ENCODE measurements around the gene TOR1B.
"Not testable (repeated sequence)": the region's sequence is repeated elsewhere in the genome, so short reads cannot be mapped to it uniquely, and the experiment has no call there.

The TOR1B gene

DNA sequence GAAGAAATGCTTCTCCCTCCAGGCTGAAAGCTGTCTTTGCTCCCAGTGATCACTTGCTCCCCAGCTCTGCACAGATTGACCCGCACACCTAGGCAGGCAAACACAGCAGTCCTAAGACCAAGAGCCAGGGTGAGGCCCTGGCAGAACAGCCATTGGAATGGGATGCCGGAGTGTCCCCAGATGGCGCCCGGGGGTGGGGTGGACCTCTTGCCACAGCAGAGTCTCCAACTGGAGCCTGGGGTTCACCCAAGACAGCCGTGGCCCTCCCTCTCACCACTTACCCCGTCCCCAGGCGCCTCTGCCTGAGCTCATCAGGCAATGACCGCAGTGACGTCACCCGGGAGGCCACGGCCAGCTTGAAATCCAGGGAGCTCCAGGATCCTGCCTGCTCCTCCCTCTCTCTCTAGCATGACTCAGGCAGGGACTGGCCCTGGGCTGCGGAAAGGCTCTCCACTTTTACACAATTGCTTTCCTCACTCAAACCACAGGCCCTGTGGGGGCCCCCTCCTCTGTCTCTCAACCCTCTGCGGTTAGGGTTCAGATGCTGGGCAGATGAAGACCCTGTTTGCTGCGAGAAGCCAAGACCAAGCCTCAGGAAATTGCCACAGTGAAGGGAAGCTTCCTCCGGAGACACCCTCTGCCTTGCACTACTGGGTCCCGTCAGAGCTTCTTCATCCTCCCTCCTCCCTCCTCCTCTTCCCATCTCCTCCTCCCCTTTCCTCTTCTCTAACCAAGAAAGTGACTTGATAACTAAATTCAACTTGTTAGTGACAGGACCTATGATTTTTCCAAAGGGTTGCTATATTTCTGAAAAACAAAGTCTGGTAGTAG lies 25.8 kb upstream of the TOR1B start:
- FAIRE-seq = no peak

DNA sequence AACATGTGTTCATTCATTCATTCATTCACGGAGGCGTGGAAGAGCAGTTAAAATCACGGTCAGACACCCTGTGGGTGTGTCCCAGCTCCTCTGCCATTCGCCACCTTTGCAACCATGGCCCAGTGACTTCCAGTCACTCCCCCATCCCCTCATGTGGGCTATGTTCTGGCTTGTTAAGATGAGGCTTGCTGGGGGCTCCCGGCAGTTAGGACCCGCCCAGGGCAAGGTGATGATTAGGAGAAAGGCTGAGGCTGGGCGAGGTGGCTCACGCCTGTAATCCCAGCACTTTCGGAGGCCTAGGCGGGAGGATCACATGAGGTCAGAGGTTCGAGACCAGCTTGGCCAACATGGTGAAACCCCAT lies 25.2 kb upstream of the TOR1B start:
- FAIRE-seq = no peak

DNA sequence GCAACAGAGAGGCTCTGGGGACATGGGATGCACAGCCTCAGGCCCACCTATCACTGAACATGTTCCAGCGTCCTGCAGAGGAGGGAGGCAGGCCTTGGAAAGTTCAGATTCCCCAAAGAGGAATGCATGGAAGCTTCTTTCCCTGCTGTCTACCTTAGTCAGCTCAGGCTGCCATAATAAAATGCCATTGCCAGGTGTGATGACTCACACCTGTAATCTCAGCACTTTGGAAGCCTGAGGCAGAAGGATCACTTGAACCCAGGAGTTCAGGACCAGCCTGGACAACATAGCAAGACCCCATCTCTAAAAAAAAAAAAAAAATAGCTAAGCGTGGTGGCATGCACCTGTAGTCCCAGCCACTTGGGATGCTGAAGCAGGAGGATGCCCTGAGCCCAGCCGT lies 24.5 kb upstream of the TOR1B start:
- FAIRE-seq = no peak

DNA sequence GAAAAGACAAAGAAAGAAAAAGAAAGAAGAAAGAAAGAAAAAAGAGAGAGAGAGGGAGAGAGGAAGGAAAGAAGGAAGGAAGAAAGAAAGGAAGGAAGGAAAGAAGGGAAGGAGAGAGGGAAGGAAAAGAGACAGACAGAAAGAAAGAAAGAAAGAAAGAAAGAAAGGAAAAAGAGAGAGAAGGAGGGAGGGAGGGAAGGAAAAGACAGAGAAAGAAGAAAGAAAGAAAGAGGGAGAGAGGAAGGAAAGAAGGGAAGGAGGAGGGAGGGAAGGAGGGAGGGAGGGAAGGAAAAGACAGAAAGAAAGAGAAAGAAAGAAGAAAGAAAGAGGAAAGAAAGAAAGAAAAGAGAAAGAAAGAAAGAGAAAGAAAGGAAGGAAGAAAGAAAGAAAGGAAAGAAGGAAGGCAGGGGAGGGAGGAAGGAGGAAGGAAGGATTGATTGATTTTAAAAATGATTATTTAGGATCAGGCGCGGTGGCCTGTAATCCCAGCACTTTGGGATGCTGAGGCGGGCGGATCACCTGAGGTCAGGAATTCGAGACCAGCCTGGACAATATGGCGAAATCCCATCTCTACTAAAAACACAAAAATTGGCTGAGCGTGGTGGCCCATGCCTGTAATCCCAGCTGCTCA lies 23.3 kb upstream of the TOR1B start:
- FAIRE-seq = no peak

DNA sequence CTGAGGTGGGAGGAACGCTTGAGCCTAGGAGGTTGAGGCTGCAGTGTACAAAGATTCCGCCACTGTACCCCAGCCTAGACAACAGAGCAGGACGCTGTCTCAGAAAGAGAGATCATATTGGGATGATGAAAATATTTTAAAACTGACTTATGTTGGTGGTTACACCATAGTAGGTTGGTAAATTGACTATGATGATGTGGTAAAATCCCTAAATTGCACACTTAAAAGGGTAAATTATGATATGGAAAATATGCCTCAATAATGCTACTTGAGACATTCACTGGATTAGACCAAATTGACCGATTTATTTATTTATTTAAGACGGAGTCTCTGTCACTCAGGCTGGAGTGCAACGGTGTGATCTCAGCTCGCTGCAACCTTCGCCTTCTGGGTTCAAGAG lies 21.9 kb upstream of the TOR1B start:
- FAIRE-seq = no peak

DNA sequence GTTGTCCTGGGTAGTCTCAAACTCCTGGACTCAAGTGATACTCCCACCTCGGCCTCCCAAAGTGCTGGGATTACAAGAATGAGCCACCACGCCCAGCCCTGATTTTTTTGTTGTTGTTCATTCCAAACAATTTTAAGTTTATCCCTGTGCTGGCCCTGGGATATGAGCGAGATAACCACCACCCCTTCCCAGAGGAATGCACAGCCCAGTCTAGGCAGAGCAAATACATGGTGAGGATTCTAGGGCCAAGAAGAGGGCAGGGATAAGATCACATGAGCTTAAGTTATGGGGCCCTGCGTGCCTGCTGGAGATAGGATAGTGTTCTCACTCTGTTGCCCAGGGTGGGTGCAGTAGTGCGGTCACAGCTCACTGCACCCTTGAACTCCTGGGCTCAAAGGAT lies 21.0 kb upstream of the TOR1B start:
- no peak for FAIRE-seq

DNA sequence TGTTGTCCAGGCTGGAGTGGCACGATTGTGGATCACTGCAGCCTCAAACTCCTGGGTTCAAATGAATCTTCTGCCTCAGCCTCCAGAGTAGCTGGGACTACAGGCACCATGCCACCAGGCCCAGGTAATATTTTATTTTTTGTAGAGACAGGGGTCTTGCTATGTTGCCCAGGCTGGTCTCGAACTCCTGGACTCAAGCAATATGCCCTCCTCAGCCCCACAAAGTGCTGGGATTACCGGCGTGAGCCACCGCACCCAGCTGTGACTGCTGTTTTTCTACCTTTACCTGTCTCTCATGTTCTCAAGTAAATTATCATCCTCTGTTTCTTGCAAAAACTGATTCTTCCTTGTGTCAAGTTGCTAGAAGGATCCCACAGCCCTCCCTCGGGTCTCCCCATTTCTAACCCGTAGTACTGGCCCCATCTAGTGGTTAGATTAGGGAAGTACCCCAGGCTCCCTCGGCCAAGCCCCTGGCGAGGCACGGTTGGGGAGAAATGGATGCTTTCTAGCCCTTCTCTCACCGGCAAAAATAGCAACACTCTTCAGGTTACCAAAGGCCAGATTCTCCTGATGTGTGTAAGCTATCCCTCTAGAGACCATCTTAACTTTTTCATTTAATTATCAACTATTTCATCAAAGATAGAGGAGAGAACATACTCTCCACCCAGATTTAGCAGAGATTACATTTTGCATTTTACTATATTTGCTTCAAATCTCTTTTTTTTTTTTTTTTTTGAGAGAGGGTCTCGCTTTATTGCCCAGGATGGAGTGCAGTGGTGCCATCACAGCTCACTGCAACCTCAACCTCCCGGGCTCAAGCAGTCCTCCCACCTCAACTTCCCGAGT lies 19.2 kb upstream of the TOR1B start:
- peak; percentile 80 for FAIRE-seq

- not testable (repeated sequence) for FAIRE-seq
Observed at GRCh38 chr9:129784970-129785369, 18.0 kb upstream of the TOR1B start.

GRCh38 chr9:129785866-129786265 lies 17.1 kb upstream of the TOR1B start:
- no peak for FAIRE-seq

- no peak for FAIRE-seq
Observed at GRCh38 chr9:129786481-129786880, 16.5 kb upstream of the TOR1B start.

DNA sequence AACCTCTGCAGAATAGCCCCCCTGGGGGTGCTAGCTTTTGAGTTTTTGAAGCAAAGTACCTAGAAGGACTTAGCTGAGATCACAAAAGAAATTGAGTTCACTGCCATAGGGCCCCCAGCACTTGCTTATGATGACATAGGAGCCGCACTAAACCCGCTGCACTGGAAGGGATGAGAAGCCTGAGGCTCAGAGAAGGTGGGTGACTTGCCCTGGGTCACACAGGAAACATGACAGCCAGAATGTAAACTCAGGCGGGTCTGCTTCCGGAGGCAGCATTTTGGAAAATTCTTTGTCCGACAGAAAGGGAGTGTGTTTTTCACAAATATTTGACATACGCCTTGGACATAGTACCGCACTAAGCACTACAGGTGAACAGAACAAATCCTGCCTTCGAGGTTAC lies 8.4 kb upstream of the TOR1B start:
- FAIRE-seq = no peak

GRCh38 chr9:129796029-129796428 lies 7.0 kb upstream of the TOR1B start:
- FAIRE-seq = not testable (repeated sequence)

- FAIRE-seq = no peak
Observed at GRCh38 chr9:129798973-129799372, 4.0 kb upstream of the TOR1B start.

GRCh38 chr9:129801504-129801903 lies 1.5 kb upstream of the TOR1B start:
- FAIRE-seq = no peak

DNA sequence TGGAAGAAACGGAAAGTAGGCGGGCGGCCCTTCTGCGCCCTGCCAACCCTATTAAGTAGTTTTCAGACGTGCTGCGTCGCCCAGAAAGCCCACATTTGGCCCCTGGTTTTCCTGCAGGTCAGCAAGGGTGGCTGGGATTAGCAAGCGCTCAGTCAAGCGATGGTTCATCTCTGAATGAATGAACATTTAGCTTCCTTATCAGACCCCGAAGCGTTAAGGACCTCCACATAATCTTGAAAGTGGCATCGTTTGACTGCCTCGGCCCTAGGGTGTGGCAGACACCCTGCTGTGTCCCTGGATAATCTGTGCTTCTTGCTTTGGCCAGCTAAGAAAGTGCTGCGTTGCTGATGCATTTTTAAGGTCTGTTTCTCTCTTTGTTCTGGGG lies 684 bp downstream of the TOR1B start:
- no peak for FAIRE-seq

GRCh38 chr9:129806061-129806460 lies 3.1 kb downstream of the TOR1B start:
- FAIRE-seq = no peak

DNA sequence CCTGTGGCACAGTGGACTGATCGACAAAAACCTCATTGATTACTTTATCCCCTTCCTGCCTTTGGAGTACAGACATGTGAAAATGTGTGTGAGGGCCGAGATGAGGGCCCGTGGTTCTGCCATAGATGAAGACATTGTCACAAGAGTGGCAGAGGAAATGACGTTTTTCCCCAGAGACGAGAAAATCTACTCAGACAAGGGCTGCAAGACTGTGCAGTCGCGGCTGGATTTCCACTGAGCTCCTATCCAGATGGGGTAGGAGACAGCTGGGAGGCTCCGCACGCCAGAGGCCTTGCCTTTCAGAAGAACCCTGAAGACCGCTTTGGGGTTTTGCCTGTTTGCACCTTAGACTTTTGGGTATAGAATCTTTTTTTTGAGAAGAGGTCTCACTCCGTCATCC lies 6.4 kb downstream of the TOR1B start:
- FAIRE-seq = no peak

DNA sequence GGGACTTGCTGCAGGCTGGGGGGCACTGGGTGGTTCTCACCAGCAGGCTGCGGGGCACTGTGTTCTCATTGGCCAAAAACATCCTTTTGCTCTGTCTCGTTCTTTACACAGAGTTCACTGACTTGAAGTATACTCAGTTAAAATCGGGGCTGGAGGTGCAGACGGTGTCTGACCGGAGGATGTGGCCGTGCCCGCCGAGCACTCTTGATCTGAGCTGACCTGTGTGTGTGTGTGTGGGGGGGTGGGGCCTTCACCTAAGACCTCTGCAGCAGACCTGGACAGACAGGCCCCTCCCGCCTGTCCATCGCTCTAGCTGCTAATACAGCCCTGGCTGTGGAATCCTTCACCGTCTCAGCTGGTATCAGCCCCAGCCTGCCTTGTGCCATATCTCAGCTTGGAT lies 7.1 kb downstream of the TOR1B start:
- no peak for FAIRE-seq

DNA sequence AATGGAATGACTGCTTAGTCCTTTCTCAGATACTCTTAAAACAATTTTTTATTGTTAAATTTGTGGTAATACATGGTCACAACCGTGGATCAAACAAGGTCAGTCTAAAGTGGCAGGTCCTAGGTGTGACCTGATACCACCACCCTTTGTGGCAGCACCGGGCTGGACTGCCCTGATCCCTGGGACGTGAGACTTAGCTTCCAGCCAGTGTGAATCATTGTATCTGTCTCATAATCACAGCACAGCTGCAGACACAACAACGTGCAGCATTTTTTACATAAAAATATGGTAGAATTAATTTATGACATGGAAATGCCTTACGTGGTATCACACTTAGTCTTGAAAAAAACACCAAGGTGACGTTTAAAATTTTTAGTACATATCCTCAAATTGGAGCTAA lies 7.8 kb downstream of the TOR1B start:
- FAIRE-seq = no peak

- no peak for FAIRE-seq
Observed at GRCh38 chr9:129811967-129812363, 9.0 kb downstream of the TOR1B start.

DNA sequence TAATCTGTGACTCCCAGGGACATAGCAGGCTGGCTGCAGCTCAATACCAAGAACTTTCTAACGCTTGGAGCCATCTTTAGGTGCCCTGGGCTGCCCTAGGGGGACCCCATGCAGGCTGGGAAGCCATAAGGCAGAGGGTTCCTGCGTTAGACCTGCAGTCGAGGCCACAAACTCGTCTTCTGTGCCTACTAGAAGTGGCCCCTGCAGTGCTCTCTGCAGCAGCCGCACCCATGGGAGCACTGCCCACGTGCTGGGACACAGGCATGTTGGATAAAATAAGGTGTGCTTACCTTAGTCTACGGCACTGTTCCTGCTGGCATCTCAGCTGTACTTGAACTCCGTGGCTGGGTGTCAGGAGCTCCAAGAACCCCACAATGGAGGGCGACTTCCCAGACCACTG lies 9.4 kb downstream of the TOR1B start:
- FAIRE-seq = no peak

- FAIRE-seq = no peak
Observed at GRCh38 chr9:129813661-129814060, 10.7 kb downstream of the TOR1B start.

DNA sequence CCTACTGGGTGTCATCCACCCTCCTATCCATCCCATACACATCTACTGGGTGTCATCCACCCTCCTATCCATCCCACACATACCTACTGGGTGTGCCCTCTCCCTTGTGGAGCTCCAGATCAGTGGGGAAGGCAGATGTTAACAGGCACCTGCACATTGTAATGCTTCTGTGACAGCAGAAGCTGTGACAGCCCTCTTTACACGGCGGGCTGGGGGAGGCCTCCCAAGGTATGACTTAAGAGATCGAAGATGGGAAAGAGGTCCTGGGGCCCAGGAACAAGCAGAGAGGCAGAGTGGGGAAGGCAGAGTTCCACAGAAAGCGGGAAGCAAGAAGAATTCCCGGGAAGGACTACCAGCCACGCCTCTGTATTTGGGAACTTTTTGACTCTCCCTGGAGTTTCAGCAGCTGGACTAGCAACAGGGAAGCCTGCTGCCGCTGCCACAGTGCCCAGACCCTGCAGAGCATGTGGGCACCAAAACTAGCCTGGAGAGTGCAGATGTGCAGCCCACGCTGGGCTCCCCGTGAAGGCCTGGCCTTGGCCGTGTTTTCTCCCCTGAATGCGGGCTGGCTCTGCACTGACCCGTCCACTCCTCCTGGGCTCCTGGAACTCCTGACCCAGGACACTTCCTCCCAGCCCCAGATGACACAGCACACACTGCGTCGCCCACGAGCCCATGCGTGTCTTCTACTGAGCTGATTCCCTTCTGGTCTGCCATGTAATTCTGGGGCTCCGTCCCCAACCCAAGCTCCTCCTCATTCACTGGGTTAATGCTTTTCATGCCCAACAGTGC lies 11.6 kb downstream of the TOR1B start:
- FAIRE-seq = no peak
